Endothelial cell of umbilical vein (primary cell): ENCODE measurements around the gene EOLA1. TPM values are rescaled to one million over a fixed set of nuclear protein-coding genes. Genes with fewer than 3 reads are reported as not detected.
A peak's percentile ranks its signal among the peaks of the same experiment; 100 is the strongest.
"Not testable (repeated sequence)": the region's sequence is repeated elsewhere in the genome, so short reads cannot be mapped to it uniquely, and the experiment has no call there.

ENCODE experiments used
- BruUV-seq: library from RNA; stranded (reverse); fragments of 400-500 nt; replicated peaks from 2 replicates; lab custom pipeline; 2021; lab: Mats Ljungman, UMichigan
- CTCF ChIA-PET: fragments of 300-600, 350-600 bp; sonication (Branson Sonifier 250); formaldehyde crosslinking; loops from one replicate; lab custom pipeline; 2021; ENCODE audit warnings: antibody characterized with exemption, inconsistent platforms; lab: Charles Lee
- POLR2A ChIA-PET: fragments of 300-600, 350-600 bp; sonication (Branson Sonifier 250); formaldehyde crosslinking; loops from one replicate; lab custom pipeline; 2021; ENCODE audit warnings: antibody characterized with exemption, inconsistent platforms; lab: Charles Lee
- DNase-seq: peaks from one replicate; pipeline ENCODE4 v3.0.0-alpha.2; 2011; ENCODE audit warnings: low read depth, low spot score
- FAIRE-seq: peaks from 2 replicates; lab custom pipeline; 2011; peaks lifted over from hg19 to GRCh38; lab: Jason Lieb, UNC
- H2AFZ ChIP-seq: 2 replicates; pipeline ENCODE4 v1.6.0; 2012; ENCODE audit warnings: low read depth, low read length, control low read depth, inconsistent platforms
- H3K27ac ChIP-seq: 2 replicates; pipeline ENCODE4 v1.5.1; 2011; ENCODE audit warnings: low read depth, mild to moderate bottlenecking, control low read depth, low read length, moderate library complexity; ENCODE audit not compliant: insufficient read depth
- H3K27me3 ChIP-seq, 2 experiments: 2 replicates each; pipeline versions ENCODE4 v1.6.0 to v1.6.1; 2011; ENCODE audit warnings: low read length in 2 of 2, mixed read lengths in 1 of 2; ENCODE audit not compliant: control insufficient read depth in 2 of 2, insufficient read depth in 2 of 2
- H3K36me3 ChIP-seq, 2 experiments: 2 replicates in 1 of 2; 3 replicates in 1 of 2; pipeline ENCODE4 v1.5.1; 2011; ENCODE audit warnings: low read length in 2 of 2, mild to moderate bottlenecking in 1 of 2, moderate library complexity in 1 of 2; ENCODE audit not compliant: control insufficient read depth in 2 of 2, insufficient read depth in 2 of 2; ENCODE audit errors: extremely low read depth in 1 of 2
- H3K4me1 ChIP-seq: 3 replicates; pipeline ENCODE4 v1.5.1; 2011; ENCODE audit warnings: mild to moderate bottlenecking, low read length; ENCODE audit not compliant: control insufficient read depth, insufficient read depth; ENCODE audit errors: extremely low read depth
- H3K4me2 ChIP-seq: 2 replicates; pipeline ENCODE4 v1.6.1; 2011; ENCODE audit warnings: low read length, control low read depth, mixed read lengths; ENCODE audit not compliant: insufficient read depth
- H3K4me3 ChIP-seq, 3 experiments: fragments of 200-600 bp in 1 of 3; sonication (generic), shearing (Covaris generic) in 1 of 3; replicated peaks in 1 of 3; 2 replicates each; pipeline ENCODE4 v1.5.1; 2011 to 2016; ENCODE audit warnings: control low read depth in 3 of 3, low read length in 3 of 3, mild to moderate bottlenecking in 2 of 3, inconsistent platforms in 1 of 3, low read depth in 1 of 3, moderate library complexity in 1 of 3; ENCODE audit not compliant: insufficient read depth in 1 of 3
- H3K79me2 ChIP-seq: 2 replicates; pipeline ENCODE4 v1.6.0; 2012; ENCODE audit warnings: low read length, inconsistent platforms; ENCODE audit not compliant: control insufficient read depth, insufficient read depth
- H3K9ac ChIP-seq: replicated peaks from 2 replicates; pipeline ENCODE3; 2011; ENCODE audit warnings: low read length, control low read depth; ENCODE audit not compliant: insufficient read depth; ENCODE audit errors: extremely low read depth
- H3K9me1 ChIP-seq: replicated peaks from 3 replicates; pipeline ENCODE4 v1.6.0; 2011; ENCODE audit warnings: mild to moderate bottlenecking, low read length; ENCODE audit not compliant: control insufficient read depth, insufficient read depth; ENCODE audit errors: extremely low read depth
- H3K9me3 ChIP-seq: replicated peaks from 2 replicates; pipeline ENCODE4 v1.5.1; 2012; ENCODE audit warnings: low read length, inconsistent platforms; ENCODE audit not compliant: control insufficient read depth, insufficient read depth
- H4K20me1 ChIP-seq: replicated peaks from 2 replicates; pipeline ENCODE3; 2011; ENCODE audit warnings: mild to moderate bottlenecking, low read length; ENCODE audit not compliant: control insufficient read depth, insufficient read depth; ENCODE audit errors: extremely low read depth
- CTCF ChIP-seq, 2 donors: IDR thresholded peaks; 1 replicate in 1 of 2; 2 replicates in 1 of 2; pipeline ENCODE4 v1.5.1; 2011; ENCODE audit warnings: low read length in 2 of 2, mild to moderate bottlenecking in 2 of 2, moderate library complexity in 2 of 2, control low read depth in 1 of 2, inconsistent platforms in 1 of 2, low read depth in 1 of 2; ENCODE audit not compliant: insufficient read depth in 1 of 2; ENCODE audit errors: extremely low read depth in 1 of 2
- EZH2 ChIP-seq: IDR thresholded peaks from 2 replicates; pipeline ENCODE4 v1.6.1; 2012; ENCODE audit warnings: borderline replicate concordance, low read depth, mild to moderate bottlenecking, moderate library complexity, low read length, inconsistent platforms; ENCODE audit not compliant: severe bottlenecking
- FOS ChIP-seq: IDR thresholded peaks from 2 replicates; pipeline ENCODE4 v1.6.1; 2011; ENCODE audit warnings: mild to moderate bottlenecking, low read length, moderate library complexity, borderline replicate concordance; ENCODE audit not compliant: insufficient read depth
- GATA2 ChIP-seq: IDR thresholded peaks from 2 replicates; pipeline ENCODE4 v1.7.0; 2011; ENCODE audit warnings: low read depth, mild to moderate bottlenecking, moderate library complexity, mixed read lengths, low read length; ENCODE audit not compliant: insufficient read length, insufficient read depth
- JUN ChIP-seq: IDR thresholded peaks from 2 replicates; pipeline ENCODE4 v1.6.1; 2011; ENCODE audit warnings: borderline replicate concordance, low read depth; ENCODE audit not compliant: insufficient read length, insufficient read depth
- MAX ChIP-seq: IDR thresholded peaks from 2 replicates; pipeline ENCODE4 v1.6.1; 2011; ENCODE audit not compliant: insufficient read depth, insufficient read length
- MYC ChIP-seq: IDR thresholded peaks from one replicate; pipeline ENCODE4 v1.6.1; 2011; ENCODE audit warnings: mild to moderate bottlenecking, low read depth, low read length
- POLR2A ChIP-seq: IDR thresholded peaks from 2 replicates; pipeline ENCODE4 v1.6.1; 2012; ENCODE audit warnings: low read depth, mild to moderate bottlenecking, control low read depth, low read length
- POLR2AphosphoS5 ChIP-seq: IDR thresholded peaks from 2 replicates; pipeline ENCODE4 v1.6.1; 2012; ENCODE audit warnings: low read depth, mild to moderate bottlenecking, control low read depth, low read length, moderate library complexity; ENCODE audit not compliant: insufficient read depth
- dilution Hi-C: fragments of 300-500 bp; cut with MboI; formaldehyde crosslinking; loops from one replicate; pipeline ENCODE4 v1.15.0; 2019; ENCODE audit warnings: low sequenced_read_pairs; ENCODE audit not compliant: extremely low pct_ligation_motif_present
- intact Hi-C: fragments of 100-400 bp; cut with micrococcal nuclease; formaldehyde crosslinking; loops from one replicate; pipeline ENCODE4 v1.10.0; 2022
- polyA plus RNA-seq, 4 experiments: library from polyadenylated mRNA; depleted of rRNA in 3 of 4; stranded (reverse) in 3 of 4; unstranded in 1 of 4; fragments of >200 nt; gene quantifications; 2 replicates each; pipeline versions ENCODE4 v1.2.1 to v1.2.3, GENCODE V29; 2011 to 2012; ENCODE audit warnings: missing spikeins in 1 of 4
- total RNA-seq: library from RNA; stranded (reverse); gene quantifications from 2 replicates; pipeline ENCODE4 v1.2.3, GENCODE V29; 2021

Gene EOLA1
- total and polyA plus RNA-seq, 2 donors (not counting 3 experiments of a cell fraction or from before 2014, with no cell fraction given) = 12.5 to 24.6 TPM

- POLR2A ChIA-PET, CTCF ChIA-PET: not testable (repeated sequence)
- FAIRE-seq = peak; percentile 70
Observed at GRCh38 chrX:149537474-149537873, 3.3 kb upstream of the EOLA1 start.

GRCh38 chrX:149539283-149540130 lies 1.3 kb upstream of the EOLA1 start:
- TF ChIP-seq POLR2AphosphoS5 (no peak), EZH2 (no peak), POLR2A (no peak), JUN (no peak), FOS (no peak), MAX (no peak), GATA2 (no peak), CTCF (IDR thresholded peaks at IDR 0.05; ENCODE audit: extremely low read depth in 1 of 2, insufficient read depth in 1 of 2, low read depth in 1 of 2, low read length in 2 of 2) (no peak), MYC (no peak)
- Histone ChIP-seq H3K27ac (no peak overlapping the region), H3K9me1 (no peaks in the 10 kb centered on the region), H3K79me2 (no peaks in the 10 kb centered on the region), H4K20me1 (no peaks in the 10 kb centered on the region), H3K4me1 (peaks cover 5% of the 10 kb centered on the region), H3K4me3 (peak overlapping the region in 2 of 3 experiments; percentile 10 to 43), H2AFZ (peak overlapping the region; percentile 72), H3K36me3 (no peaks in the 10 kb centered on the region), H3K4me2 (peak overlapping the region; percentile 55), H3K9ac (no peak overlapping the region), H3K9me3 (no peaks in the 10 kb centered on the region), H3K27me3 (no peaks in the 10 kb centered on the region)
- no TSS peak for BruUV-seq
- peak; percentile 98 for FAIRE-seq
- ChIA-PET CTCF (interaction anchor here (0.8 to 3.4 kb wide), 8 partner anchors 10 to 401 kb away, joined by 3 to 20 read pairs (median 4); partner anchors contain the start of genes EOLA2 and IDS), POLR2A (interaction anchor here (0.5 to 2.5 kb wide), 4 partner anchors 9 to 400 kb away, joined by 3 to 16 read pairs (median 10); partner anchors contain the start of genes EOLA2 and IDS)
- intact Hi-C loops (loop anchor here (1.0 to 10.0 kb wide), 4 partner anchors 21 to 1625 kb away; partner anchors contain the start of genes FMR1 and IDS), dilution Hi-C loops (no loop called here)
- DNase-seq = peak; percentile 93

More at GRCh38 chrX:149537474-149537873, 3.3 kb upstream of the EOLA1 start:
- H3K4me1 ChIP-seq, H2AFZ ChIP-seq, DNase-seq, H3K9ac ChIP-seq, H3K4me2 ChIP-seq, H4K20me1 ChIP-seq, H3K79me2 ChIP-seq, H3K9me1 ChIP-seq, H3K27me3 ChIP-seq, H3K4me3 ChIP-seq, H3K36me3 ChIP-seq, H3K27ac ChIP-seq, H3K9me3 ChIP-seq, BruUV-seq, dilution Hi-C loops: not testable (repeated sequence)
- intact Hi-C loops = loop anchor here (10.0 kb wide), 1 partner anchor 1623 kb away; the partner anchor contains the start of gene FMR1
